Mammary epithelial cell (primary cell): ENCODE data around the gene VAV2.

ENCODE experiments used
- EZH2 ChIP-seq: IDR thresholded peaks from 2 replicates; pipeline ENCODE4 v1.6.1; 2012; ENCODE audit warnings: low read length, inconsistent platforms, borderline replicate concordance
- TF ChIP-seq, protein P1 (sequence below), 2 donors: IDR thresholded peaks in 1 of 2; conservative IDR thresholded peaks in 1 of 2; 2 replicates each; pipeline ENCODE4 v1.5.1; 2011 to 2012; ENCODE audit warnings: inconsistent platforms in 2 of 2, low read length in 2 of 2, mild to moderate bottlenecking in 2 of 2, control low read depth in 1 of 2, low read depth in 1 of 2; ENCODE audit not compliant: insufficient read depth in 1 of 2; ENCODE audit errors: extremely low read depth in 1 of 2

DNA sequence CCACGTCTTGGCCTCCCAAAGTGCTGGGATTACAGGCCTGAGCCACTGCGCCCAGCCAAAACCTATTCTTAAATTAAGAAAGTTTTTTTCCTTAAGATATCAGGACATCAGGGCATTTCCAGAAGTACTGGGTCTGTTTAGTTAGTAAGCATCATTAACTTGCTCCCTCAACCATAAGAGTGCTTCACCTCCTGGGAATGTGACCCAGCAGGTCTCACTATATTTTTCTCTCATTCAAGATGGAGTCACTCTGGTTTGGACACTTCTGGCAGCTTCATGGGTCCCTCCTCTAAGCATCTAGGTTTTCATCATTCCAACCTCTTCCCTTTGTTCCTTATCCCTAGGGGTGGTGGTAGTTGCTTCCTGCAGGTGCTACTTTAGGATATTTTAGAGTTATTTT, 22.8 kb upstream of the VAV2 start:
- TF ChIP-seq, protein P1, sequence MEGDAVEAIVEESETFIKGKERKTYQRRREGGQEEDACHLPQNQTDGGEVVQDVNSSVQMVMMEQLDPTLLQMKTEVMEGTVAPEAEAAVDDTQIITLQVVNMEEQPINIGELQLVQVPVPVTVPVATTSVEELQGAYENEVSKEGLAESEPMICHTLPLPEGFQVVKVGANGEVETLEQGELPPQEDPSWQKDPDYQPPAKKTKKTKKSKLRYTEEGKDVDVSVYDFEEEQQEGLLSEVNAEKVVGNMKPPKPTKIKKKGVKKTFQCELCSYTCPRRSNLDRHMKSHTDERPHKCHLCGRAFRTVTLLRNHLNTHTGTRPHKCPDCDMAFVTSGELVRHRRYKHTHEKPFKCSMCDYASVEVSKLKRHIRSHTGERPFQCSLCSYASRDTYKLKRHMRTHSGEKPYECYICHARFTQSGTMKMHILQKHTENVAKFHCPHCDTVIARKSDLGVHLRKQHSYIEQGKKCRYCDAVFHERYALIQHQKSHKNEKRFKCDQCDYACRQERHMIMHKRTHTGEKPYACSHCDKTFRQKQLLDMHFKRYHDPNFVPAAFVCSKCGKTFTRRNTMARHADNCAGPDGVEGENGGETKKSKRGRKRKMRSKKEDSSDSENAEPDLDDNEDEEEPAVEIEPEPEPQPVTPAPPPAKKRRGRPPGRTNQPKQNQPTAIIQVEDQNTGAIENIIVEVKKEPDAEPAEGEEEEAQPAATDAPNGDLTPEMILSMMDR (conservative IDR thresholded peaks at IDR 0.05 in 1 of 2, IDR thresholded peaks at IDR 0.05 in 1 of 2; ENCODE audit: extremely low read depth in 1 of 2, insufficient read depth in 1 of 2, low read depth in 1 of 2, low read length in 2 of 2), result no peak
- no peak for TF ChIP-seq EZH2
